BJ (cell line): ENCODE results near the gene DPEP3. TPM values are rescaled to one million over a fixed set of nuclear protein-coding genes. Genes with fewer than 3 reads are reported as not detected.

Source experiments
- CTCF ChIA-PET: fragments of 350-600 bp; formaldehyde crosslinking; extraction: SDS; loops from one replicate; lab custom pipeline; 2021; ENCODE audit warnings: antibody characterized with exemption, inconsistent platforms; lab: Yijun Ruan, JAX
- POLR2A ChIA-PET: fragments of 300-600 bp; sonication (Branson Sonifier 250); formaldehyde crosslinking; extraction: SDS; loops from one replicate; lab custom pipeline; 2021; ENCODE audit warnings: antibody characterized with exemption; lab: Charles Lee
- DNase-seq: peaks from one replicate; pipeline ENCODE4 v3.0.0-alpha.2; 2011; ENCODE audit warnings: low read depth
- H3K27me3 ChIP-seq: 2 replicates; pipeline ENCODE4 v1.6.0; 2011; ENCODE audit warnings: low read length; ENCODE audit not compliant: control insufficient read depth, insufficient read depth
- H3K36me3 ChIP-seq: 2 replicates; pipeline ENCODE4 v1.5.1; 2011; ENCODE audit warnings: low read length; ENCODE audit not compliant: control insufficient read depth, insufficient read depth
- H3K4me3 ChIP-seq: 2 replicates; pipeline ENCODE4 v1.5.1; 2011; ENCODE audit warnings: low read depth, mild to moderate bottlenecking, control low read depth, low read length
- CTCF ChIP-seq: IDR thresholded peaks from 2 replicates; pipeline ENCODE4 v1.5.1; 2011; ENCODE audit warnings: low read depth, mild to moderate bottlenecking, control low read depth, inconsistent platforms, low read length, moderate library complexity; ENCODE audit not compliant: insufficient read depth
- polyA plus RNA-seq: library from polyadenylated mRNA; depleted of rRNA; stranded (reverse); fragments of >200 nt; gene quantifications from 2 replicates; pipeline ENCODE4 v1.2.3, GENCODE V29; 2011

DPEP3 gene
- polyA plus RNA-seq, 1 experiment, result not detected

GRCh38 chr16:67934306-67935100, 45.8 kb downstream of the DPEP3 start:
- Histone ChIP-seq H3K27me3 (no peaks in the 10 kb centered on the region), H3K36me3 (peaks cover 10% of the 10 kb centered on the region), H3K4me3 (peak overlapping the region; percentile 84)
- ChIA-PET POLR2A (no interaction called here), CTCF (interaction anchor here (0.6 to 12.9 kb wide), 11 partner anchors 8 to 414 kb away, joined by 3 to 155 read pairs (median 7); partner anchors contain the start of gene NRN1L)
- no peak for DNase-seq
- TF ChIP-seq CTCF, result no peak

GRCh38 chr16:67933805-67934204, 46.5 kb downstream of the DPEP3 start:
- Histone ChIP-seq H3K36me3 (peaks cover 12% of the 10 kb centered on the region), H3K4me3 (no peak overlapping the region), H3K27me3 (no peaks in the 10 kb centered on the region)
- DNase-seq, result no peak
- CTCF ChIA-PET, result interaction anchor here (0.6 to 12.9 kb wide), 7 partner anchors 48 to 395 kb away, joined by 3 to 155 read pairs (median 10); partner anchors contain the start of gene NRN1L
- TF ChIP-seq CTCF, result no peak
- POLR2A ChIA-PET, result no interaction called here

- Histone ChIP-seq H3K4me3 (no peak overlapping the region), H3K36me3 (peaks cover 20% of the 10 kb centered on the region), H3K27me3 (no peaks in the 10 kb centered on the region)
- ChIA-PET CTCF (interaction anchor here (0.7 to 12.9 kb wide), 4 partner anchors 47 to 452 kb away, joined by 3 to 155 read pairs (median 14); partner anchors contain the start of gene NRN1L), POLR2A (no interaction called here)
- TF ChIP-seq CTCF, result no peak
- DNase-seq, result no peak
These were observed 47.8 kb downstream of the DPEP3 start for GRCh38 chr16:67932462-67932840.

- CTCF ChIA-PET, result interaction anchor here (1.1 to 12.9 kb wide), 5 partner anchors 22 to 295 kb away, joined by 3 to 155 read pairs (median 4); partner anchors contain the start of gene NRN1L
- no peak for DNase-seq
- POLR2A ChIA-PET, result no interaction called here
- Histone ChIP-seq H3K36me3 (peaks cover 22% of the 10 kb centered on the region), H3K4me3 (no peak within 1 kb of the TSS), H3K27me3 (no peaks in the 10 kb centered on the region)
- peak; percentile 34 for TF ChIP-seq CTCF
These were observed 48.4 kb downstream of the DPEP3 start, which contains the start of gene CTRL for GRCh38 chr16:67931712-67932461. Gene CTRL, minus strand, starts transcription at chr16:67931862. Its CDS starts 10 bp downstream, at chr16:67931852.

GRCh38 chr16:67930678-67931211, 49.6 kb downstream of the DPEP3 start:
- H3K27me3 ChIP-seq, result no peaks in the 10 kb centered on the region
- ChIA-PET POLR2A (no interaction called here), CTCF (interaction anchor here (0.8 to 12.9 kb wide), 4 partner anchors 45 to 296 kb away, joined by 3 to 155 read pairs (median 8); partner anchors contain the start of gene NRN1L)
- no peak overlapping the region for H3K4me3 ChIP-seq
- H3K36me3 ChIP-seq, result peaks cover 22% of the 10 kb centered on the region
- DNase-seq, result no peak
- no peak for TF ChIP-seq CTCF
